Measurements from ENCODE around the gene CHSY1.

DNA sequence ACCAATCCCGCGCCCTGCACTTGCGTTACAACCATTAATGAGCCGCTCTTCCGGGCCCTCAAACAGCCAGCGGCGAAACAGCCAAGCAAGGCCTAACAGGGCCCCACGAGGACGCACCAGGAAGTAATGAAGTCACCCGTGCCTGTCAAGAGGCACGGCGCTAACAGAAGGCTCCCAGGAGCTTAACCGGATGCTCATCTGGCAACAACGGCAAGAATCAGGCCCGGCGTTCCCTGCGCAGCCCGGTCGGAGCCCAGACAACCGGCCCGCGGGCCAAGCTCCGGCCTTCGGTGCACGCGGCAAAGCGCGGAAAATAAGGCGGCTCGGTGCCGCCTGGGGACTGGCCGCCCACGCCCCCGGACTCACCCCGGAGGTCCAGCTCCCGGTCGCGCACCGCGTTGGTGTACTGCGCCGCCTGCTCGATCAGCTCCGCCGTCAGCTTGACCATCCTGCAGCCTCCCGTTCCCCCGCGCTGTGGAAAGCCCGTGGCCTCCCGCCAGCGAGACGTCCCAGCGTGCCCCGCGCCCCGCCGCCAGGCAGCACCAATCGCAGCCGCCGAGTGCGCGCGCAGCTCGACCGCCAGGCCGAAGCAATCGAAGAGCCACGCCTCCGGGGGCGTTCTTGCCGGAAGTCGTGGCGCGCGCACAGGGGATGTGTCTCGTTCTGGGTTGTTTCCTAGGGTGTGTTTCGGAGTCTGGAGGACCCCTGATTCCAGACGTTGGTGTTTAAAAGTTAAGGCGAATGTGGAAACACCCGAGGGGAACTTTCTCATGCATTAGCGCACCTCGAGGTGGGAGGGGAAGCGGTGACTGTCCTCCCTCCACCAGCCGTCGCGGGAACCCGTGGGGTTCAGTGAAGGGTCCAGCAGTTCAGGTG, 43.1 kb upstream of the CHSY1 start, which contains the start of gene SNRPA1:
- TF ChIP-seq, protein P1, sequence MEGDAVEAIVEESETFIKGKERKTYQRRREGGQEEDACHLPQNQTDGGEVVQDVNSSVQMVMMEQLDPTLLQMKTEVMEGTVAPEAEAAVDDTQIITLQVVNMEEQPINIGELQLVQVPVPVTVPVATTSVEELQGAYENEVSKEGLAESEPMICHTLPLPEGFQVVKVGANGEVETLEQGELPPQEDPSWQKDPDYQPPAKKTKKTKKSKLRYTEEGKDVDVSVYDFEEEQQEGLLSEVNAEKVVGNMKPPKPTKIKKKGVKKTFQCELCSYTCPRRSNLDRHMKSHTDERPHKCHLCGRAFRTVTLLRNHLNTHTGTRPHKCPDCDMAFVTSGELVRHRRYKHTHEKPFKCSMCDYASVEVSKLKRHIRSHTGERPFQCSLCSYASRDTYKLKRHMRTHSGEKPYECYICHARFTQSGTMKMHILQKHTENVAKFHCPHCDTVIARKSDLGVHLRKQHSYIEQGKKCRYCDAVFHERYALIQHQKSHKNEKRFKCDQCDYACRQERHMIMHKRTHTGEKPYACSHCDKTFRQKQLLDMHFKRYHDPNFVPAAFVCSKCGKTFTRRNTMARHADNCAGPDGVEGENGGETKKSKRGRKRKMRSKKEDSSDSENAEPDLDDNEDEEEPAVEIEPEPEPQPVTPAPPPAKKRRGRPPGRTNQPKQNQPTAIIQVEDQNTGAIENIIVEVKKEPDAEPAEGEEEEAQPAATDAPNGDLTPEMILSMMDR (IDR thresholded peaks at IDR 0.05): no peak
- no peak for TF ChIP-seq EZH2phosphoT487 (IDR thresholded peaks at IDR 0.05)
- peak; percentile 12 for TF ChIP-seq EZH2 (IDR thresholded peaks at IDR 0.05)

All from neural progenitor cell (in vitro differentiated cells).